Liver (tissue), 9 donors: ENCODE data around the gene LAMC1. TPM values are rescaled to one million over a fixed set of nuclear protein-coding genes. Genes with fewer than 3 reads are reported as not detected.

ENCODE experiments used
- DNase-seq: peaks from one replicate; pipeline ENCODE4 v3.0.0-alpha.2; 2017; ENCODE audit warnings: low spot score
- H3K27ac ChIP-seq, 2 donors: one replicate each; pipeline ENCODE4 v1.7.0; 2013; ENCODE audit warnings: inconsistent platforms in 2 of 2, low read length in 2 of 2, control low read depth in 1 of 2, low read depth in 1 of 2, mild to moderate bottlenecking in 1 of 2
- H3K27me3 ChIP-seq, 4 donors: one replicate each; pipeline versions ENCODE4 v1.6.1 to v1.7.0; 2013; ENCODE audit warnings: low read length in 3 of 4, inconsistent platforms in 1 of 4, mild to moderate bottlenecking in 1 of 4, moderate library complexity in 1 of 4; ENCODE audit not compliant: control insufficient read depth in 4 of 4, insufficient read depth in 4 of 4
- H3K36me3 ChIP-seq, 4 donors: one replicate each; pipeline versions ENCODE4 v1.6.1 to v1.7.0; 2013; ENCODE audit warnings: low read length in 3 of 4, mild to moderate bottlenecking in 3 of 4, low read depth in 1 of 4, moderate library complexity in 1 of 4; ENCODE audit not compliant: control insufficient read depth in 4 of 4, insufficient read depth in 3 of 4
- H3K4me1 ChIP-seq, 4 donors: one replicate each; pipeline versions ENCODE4 v1.6.1 to v1.7.0; 2013; ENCODE audit warnings: low read length in 3 of 4, mild to moderate bottlenecking in 3 of 4, moderate library complexity in 1 of 4; ENCODE audit not compliant: control insufficient read depth in 4 of 4, insufficient read depth in 4 of 4
- H3K4me3 ChIP-seq, 3 donors: one replicate each; pipeline versions ENCODE4 v1.6.1 to v1.7.0; 2013; ENCODE audit warnings: low read length in 3 of 3, control low read depth in 1 of 3, low read depth in 1 of 3, mild to moderate bottlenecking in 1 of 3
- H3K9ac ChIP-seq, 2 donors: one replicate each; pipeline ENCODE4 v1.7.0; 2013; ENCODE audit warnings: low read length in 2 of 2, mild to moderate bottlenecking in 2 of 2, moderate library complexity in 2 of 2, control low read depth in 1 of 2, low read depth in 1 of 2
- H3K9me3 ChIP-seq, 4 donors: one replicate each; pipeline versions ENCODE4 v1.6.1 to v1.7.0; 2013; ENCODE audit warnings: low read length in 3 of 4; ENCODE audit not compliant: control insufficient read depth in 4 of 4
- CTCF ChIP-seq: fragments of 150-350 bp; IDR thresholded peaks from 2 replicates; pipeline ENCODE4 v1.5.1; 2017; ENCODE audit warnings: improper control_type of control experiment, low read depth, low read length; ENCODE audit not compliant: missing input control
- EGR1 ChIP-seq, 2 donors: IDR thresholded peaks; 2 replicates each; pipeline ENCODE4 v1.6.1; 2016 to 2018; ENCODE audit warnings: antibody characterized with exemption in 2 of 2, low read depth in 2 of 2
- FOXA1 ChIP-seq: IDR thresholded peaks from 2 replicates; pipeline ENCODE4 v1.6.1; 2016; ENCODE audit warnings: antibody characterized with exemption
- FOXA2 ChIP-seq: IDR thresholded peaks from 2 replicates; pipeline ENCODE4 v1.6.1; 2016; ENCODE audit warnings: antibody characterized with exemption
- GABPA ChIP-seq, 2 donors: IDR thresholded peaks in 1 of 2; conservative IDR thresholded peaks in 1 of 2; 2 replicates each; pipeline ENCODE4 v1.6.1; 2016; ENCODE audit warnings: antibody characterized with exemption in 2 of 2, mild to moderate bottlenecking in 1 of 2, moderate library complexity in 1 of 2
- HNF4A ChIP-seq, 2 donors: conservative IDR thresholded peaks; 2 replicates each; pipeline ENCODE4 v1.6.1; 2016; ENCODE audit warnings: antibody characterized with exemption in 2 of 2, mild to moderate bottlenecking in 2 of 2
- HNF4G ChIP-seq: IDR thresholded peaks from 2 replicates; pipeline ENCODE4 v1.6.1; 2016; ENCODE audit warnings: antibody characterized with exemption
- MAX ChIP-seq: IDR thresholded peaks from 2 replicates; pipeline ENCODE4 v1.6.1; 2016; ENCODE audit warnings: antibody characterized with exemption
- NR2F2 ChIP-seq: IDR thresholded peaks from 2 replicates; pipeline ENCODE4 v1.6.1; 2016; ENCODE audit warnings: antibody characterized with exemption
- RAD21 ChIP-seq, 2 donors: IDR thresholded peaks; 2 replicates each; pipeline ENCODE4 v1.6.1; 2016; ENCODE audit warnings: antibody characterized with exemption in 2 of 2, mild to moderate bottlenecking in 2 of 2
- RXRA ChIP-seq, 2 donors: IDR thresholded peaks; 2 replicates each; pipeline ENCODE4 v1.6.1; 2017 to 2018; ENCODE audit warnings: antibody characterized with exemption in 2 of 2, mild to moderate bottlenecking in 1 of 2
- SP1 ChIP-seq: IDR thresholded peaks from 2 replicates; pipeline ENCODE4 v1.6.1; 2018; ENCODE audit warnings: antibody characterized with exemption, mild to moderate bottlenecking
- TAF1 ChIP-seq: conservative IDR thresholded peaks from 2 replicates; pipeline ENCODE4 v1.6.1; 2016; ENCODE audit warnings: antibody characterized with exemption, mild to moderate bottlenecking
- YY1 ChIP-seq: IDR thresholded peaks from 2 replicates; pipeline ENCODE4 v1.6.1; 2016; ENCODE audit warnings: antibody characterized with exemption, mild to moderate bottlenecking
- ZBTB33 ChIP-seq: IDR thresholded peaks from 2 replicates; pipeline ENCODE4 v1.6.1; 2016; ENCODE audit warnings: antibody characterized with exemption
- WGBS: extraction: QIAGEN DNeasy Blood & Tissue Kit; methylation state at CpG from one replicate; pipeline ENCODE4 v1.1.7; 2013; 5-methylcytosine and 5-hydroxymethylcytosine counted together
- polyA plus RNA-seq, 2 donors: library from polyadenylated mRNA; stranded (reverse) in 1 of 2; unstranded in 1 of 2; fragments of 200-250 nt in 1 of 2; fragments of >200 nt in 1 of 2; fragmentation: Nextera tagmentation in 1 of 2; extraction: Ambion mirVana in 1 of 2; gene quantifications; one replicate each; pipeline versions ENCODE4 v1.2.1 to v1.2.3, GENCODE V29; 2013 to 2015
- total RNA-seq, 2 donors: library from RNA; depleted of rRNA; stranded (reverse); fragments of >200 nt; gene quantifications; one replicate each; pipeline ENCODE4 v1.2.3, GENCODE V29; 2014
- TF ChIP-seq, protein P1 (sequence below): IDR thresholded peaks from 2 replicates; pipeline ENCODE4 v1.6.1; 2016; ENCODE audit warnings: antibody characterized with exemption
- TF ChIP-seq, protein P2 (sequence below): IDR thresholded peaks from 2 replicates; pipeline ENCODE4 v1.6.1; 2016; ENCODE audit warnings: antibody characterized with exemption, mild to moderate bottlenecking
- donor health status: healthy.
- donor health status: healthy.
- donor health status: healthy.
- donor health status: healthy.
- donor health status: healthy.

Gene LAMC1
- total and polyA plus RNA-seq, 4 donors = 5.3 to 35.1 (median 19.7) TPM

DNA sequence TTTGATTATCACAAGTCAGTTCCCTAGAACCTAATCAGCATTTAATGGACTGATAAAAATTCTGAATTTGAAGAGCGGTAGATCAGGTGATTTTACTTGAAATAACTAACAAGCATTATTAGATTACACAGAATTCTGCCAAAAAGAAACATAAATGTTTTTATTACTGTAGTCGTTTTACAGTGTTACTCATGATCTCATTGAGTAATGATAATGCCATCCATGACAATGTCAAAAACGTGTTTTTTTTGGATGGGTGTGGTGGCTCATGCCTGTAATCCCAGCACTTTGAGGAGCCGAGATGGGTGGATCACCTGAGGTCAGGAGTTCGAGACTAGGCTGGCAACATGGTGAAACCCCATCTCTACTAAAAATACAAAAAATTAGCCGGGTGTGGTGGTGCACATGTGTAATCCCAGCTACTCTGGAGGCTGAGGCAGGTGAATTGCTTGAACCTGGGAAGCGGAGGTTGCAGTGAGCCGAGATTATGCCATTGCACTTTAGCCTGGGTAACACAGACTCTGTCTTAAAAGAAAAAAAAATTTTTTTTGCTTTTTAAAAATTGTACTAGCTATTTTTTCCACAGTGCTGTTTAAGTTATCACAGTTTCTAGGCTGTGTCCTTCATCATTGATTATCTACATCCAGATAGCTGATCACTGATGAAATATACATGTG is 56.6 kb downstream of the LAMC1 start:
- no peak for TF ChIP-seq SP1
- TF ChIP-seq NR2F2 = no peak

DNA sequence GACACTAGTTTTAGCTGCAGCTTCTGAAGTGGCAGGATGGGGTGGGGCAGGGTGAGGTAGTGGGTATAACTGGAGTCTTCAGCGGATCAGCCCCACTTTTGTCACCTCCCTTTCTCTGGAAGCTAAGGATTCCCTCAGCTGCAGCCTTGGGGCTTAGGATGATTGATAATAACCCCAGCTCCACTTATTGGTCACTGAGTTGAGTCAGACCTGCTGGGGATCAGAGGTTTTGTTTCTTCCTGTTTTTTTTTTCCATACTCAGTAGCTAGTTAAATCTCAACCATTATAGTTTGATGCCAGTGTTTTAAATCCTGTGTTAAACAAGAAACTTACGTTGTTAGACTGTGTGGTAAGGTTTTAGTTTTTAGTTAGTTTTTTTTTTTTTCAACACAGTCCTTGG is 57.2 kb downstream of the LAMC1 start:
- no peak for DNase-seq
- no peak overlapping the region for H3K9ac ChIP-seq
- no peaks in the 10 kb centered on the region for H3K9me3 ChIP-seq
- H3K36me3 ChIP-seq = no peaks in the 10 kb centered on the region
- no peak for TF ChIP-seq HNF4A (conservative IDR thresholded peaks at IDR 0.05)
- no peak for TF ChIP-seq FOXA1
- TF ChIP-seq SP1 = no peak
- TF ChIP-seq EGR1 (IDR thresholded peaks at IDR 0.05; ENCODE audit: low read depth in 2 of 2) = no peak
- no peak for TF ChIP-seq YY1
- TF ChIP-seq, protein P1, sequence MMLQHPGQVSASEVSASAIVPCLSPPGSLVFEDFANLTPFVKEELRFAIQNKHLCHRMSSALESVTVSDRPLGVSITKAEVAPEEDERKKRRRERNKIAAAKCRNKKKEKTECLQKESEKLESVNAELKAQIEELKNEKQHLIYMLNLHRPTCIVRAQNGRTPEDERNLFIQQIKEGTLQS = no peak
- TF ChIP-seq, protein P2, sequence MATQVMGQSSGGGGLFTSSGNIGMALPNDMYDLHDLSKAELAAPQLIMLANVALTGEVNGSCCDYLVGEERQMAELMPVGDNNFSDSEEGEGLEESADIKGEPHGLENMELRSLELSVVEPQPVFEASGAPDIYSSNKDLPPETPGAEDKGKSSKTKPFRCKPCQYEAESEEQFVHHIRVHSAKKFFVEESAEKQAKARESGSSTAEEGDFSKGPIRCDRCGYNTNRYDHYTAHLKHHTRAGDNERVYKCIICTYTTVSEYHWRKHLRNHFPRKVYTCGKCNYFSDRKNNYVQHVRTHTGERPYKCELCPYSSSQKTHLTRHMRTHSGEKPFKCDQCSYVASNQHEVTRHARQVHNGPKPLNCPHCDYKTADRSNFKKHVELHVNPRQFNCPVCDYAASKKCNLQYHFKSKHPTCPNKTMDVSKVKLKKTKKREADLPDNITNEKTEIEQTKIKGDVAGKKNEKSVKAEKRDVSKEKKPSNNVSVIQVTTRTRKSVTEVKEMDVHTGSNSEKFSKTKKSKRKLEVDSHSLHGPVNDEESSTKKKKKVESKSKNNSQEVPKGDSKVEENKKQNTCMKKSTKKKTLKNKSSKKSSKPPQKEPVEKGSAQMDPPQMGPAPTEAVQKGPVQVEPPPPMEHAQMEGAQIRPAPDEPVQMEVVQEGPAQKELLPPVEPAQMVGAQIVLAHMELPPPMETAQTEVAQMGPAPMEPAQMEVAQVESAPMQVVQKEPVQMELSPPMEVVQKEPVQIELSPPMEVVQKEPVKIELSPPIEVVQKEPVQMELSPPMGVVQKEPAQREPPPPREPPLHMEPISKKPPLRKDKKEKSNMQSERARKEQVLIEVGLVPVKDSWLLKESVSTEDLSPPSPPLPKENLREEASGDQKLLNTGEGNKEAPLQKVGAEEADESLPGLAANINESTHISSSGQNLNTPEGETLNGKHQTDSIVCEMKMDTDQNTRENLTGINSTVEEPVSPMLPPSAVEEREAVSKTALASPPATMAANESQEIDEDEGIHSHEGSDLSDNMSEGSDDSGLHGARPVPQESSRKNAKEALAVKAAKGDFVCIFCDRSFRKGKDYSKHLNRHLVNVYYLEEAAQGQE = no peak
- TF ChIP-seq HNF4G = no peak
- TF ChIP-seq FOXA2 = no peak
- no peak for TF ChIP-seq MAX
- no peak for TF ChIP-seq NR2F2
- no peak for TF ChIP-seq CTCF
- TF ChIP-seq RXRA (IDR thresholded peaks at IDR 0.05) = no peak
- TF ChIP-seq TAF1 = no peak
- no peak for TF ChIP-seq RAD21 (IDR thresholded peaks at IDR 0.05)
- no peak for TF ChIP-seq ZBTB33
- no peak for TF ChIP-seq GABPA (IDR thresholded peaks at IDR 0.05 in 1 of 2, conservative IDR thresholded peaks at IDR 0.05 in 1 of 2)
- no peak overlapping the region for H3K4me3 ChIP-seq
- H3K27me3 ChIP-seq = no peaks in the 10 kb centered on the region
- H3K27ac ChIP-seq = no peak overlapping the region
- WGBS = 79% methylated on average over 2 of the region's 2 CpGs
- peaks cover 0 to 3% (median 1%) of the 10 kb centered on the region in 4 donors for H3K4me1 ChIP-seq

More for the DNA sequence above, 56.6 kb downstream of the LAMC1 start:
- H3K9ac ChIP-seq = no peak overlapping the region
- H3K27me3 ChIP-seq = no peaks in the 10 kb centered on the region
- peaks cover 0 to 3% (median 1%) of the 10 kb centered on the region in 4 donors for H3K4me1 ChIP-seq
- H3K4me3 ChIP-seq = no peak overlapping the region
- no peaks in the 10 kb centered on the region for H3K36me3 ChIP-seq
- 87% methylated on average over 8 of the region's 8 CpGs for WGBS
- DNase-seq = no peak
- H3K9me3 ChIP-seq = no peaks in the 10 kb centered on the region
- H3K27ac ChIP-seq = no peak overlapping the region
